Mesothelial cell of epicardium (in vitro differentiated cells): ENCODE results near the gene ZNF488. TPM values are rescaled to one million over a fixed set of nuclear protein-coding genes. Genes with fewer than 3 reads are reported as not detected.

Experiments
- DNase-seq, 2 experiments: peaks; one replicate each; pipeline ENCODE4 v3.0.0; 2021; ENCODE audit warnings: low spot score in 2 of 2; ENCODE audit not compliant: unreplicated experiment in 2 of 2
- H3K27ac Mint-ChIP-seq: 2 replicates; pipeline ENCODE4 v1.8.0; 2021; ENCODE audit warnings: mixed read lengths
- H3K27me3 Mint-ChIP-seq: 2 replicates; pipeline ENCODE4 v1.8.0; 2021; ENCODE audit warnings: low read depth, mixed read lengths
- H3K36me3 Mint-ChIP-seq: 2 replicates; pipeline ENCODE4 v1.8.0; 2021; ENCODE audit warnings: mixed read lengths
- H3K4me1 Mint-ChIP-seq: 2 replicates; pipeline ENCODE4 v1.8.0; 2021; ENCODE audit warnings: mixed read lengths
- H3K4me3 Mint-ChIP-seq: 2 replicates; pipeline ENCODE4 v1.8.0; 2021; ENCODE audit warnings: mild to moderate bottlenecking, moderate library complexity, mixed read lengths
- H3K9me3 Mint-ChIP-seq: 2 replicates; pipeline ENCODE4 v1.8.0; 2021; ENCODE audit warnings: mixed read lengths
- CTCF ChIP-seq: fragments of 200-600 bp; sonication (generic); IDR thresholded peaks from one replicate; pipeline ENCODE4 v1.5.0; 2021; ENCODE audit warnings: antibody characterized with exemption; ENCODE audit not compliant: unreplicated experiment
- total RNA-seq: library from RNA; stranded (reverse); gene quantifications from 3 replicates; pipeline ENCODE4 v1.2.1, GENCODE V29; 2021

The ZNF488 gene
- total RNA-seq, 1 donor from 2014 or later = 0.96 TPM

- peaks cover 3% of the 10 kb centered on the region for H3K4me1 Mint-ChIP-seq
- no peaks in the 10 kb centered on the region for H3K36me3 Mint-ChIP-seq
- H3K27ac Mint-ChIP-seq = no peak overlapping the region
- no peaks in the 10 kb centered on the region for H3K9me3 Mint-ChIP-seq
- TF ChIP-seq CTCF = no peak
- H3K27me3 Mint-ChIP-seq = peaks cover 38% of the 10 kb centered on the region
- H3K4me3 Mint-ChIP-seq = no peak overlapping the region
- no peak for DNase-seq
These were observed 52.6 kb downstream of the ZNF488 start for GRCh38 chr10:47331491-47331890.

- no peak overlapping the region for H3K27ac Mint-ChIP-seq
- H3K9me3 Mint-ChIP-seq = no peaks in the 10 kb centered on the region
- no peak for DNase-seq
- H3K36me3 Mint-ChIP-seq = no peaks in the 10 kb centered on the region
- TF ChIP-seq CTCF = no peak
- peaks cover 32% of the 10 kb centered on the region for H3K27me3 Mint-ChIP-seq
- no peak overlapping the region for H3K4me3 Mint-ChIP-seq
- H3K4me1 Mint-ChIP-seq = peaks cover 3% of the 10 kb centered on the region
These were observed 53.3 kb downstream of the ZNF488 start for GRCh38 chr10:47330804-47331203.

DNA sequence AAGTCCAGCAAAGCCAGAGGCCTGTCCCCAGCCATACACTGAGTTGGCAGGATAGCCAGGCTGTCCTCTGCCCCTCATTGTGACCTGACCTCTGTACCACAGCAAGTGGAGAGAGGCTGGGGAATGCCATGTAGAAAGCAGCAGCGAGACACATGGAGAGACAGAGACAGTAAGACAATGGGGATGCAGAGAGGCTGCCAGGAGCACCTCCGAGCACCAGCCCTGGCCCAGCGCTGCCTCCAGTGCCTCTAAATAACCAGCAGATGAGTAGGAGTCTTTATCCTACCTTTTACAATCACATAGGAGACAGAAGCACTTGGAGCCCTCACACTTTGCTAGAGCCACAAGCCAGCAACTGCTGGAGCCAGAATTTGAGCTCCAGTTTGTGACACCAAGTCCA lies 53.7 kb downstream of the ZNF488 start:
- H3K27ac Mint-ChIP-seq = no peak overlapping the region
- no peaks in the 10 kb centered on the region for H3K36me3 Mint-ChIP-seq
- no peak overlapping the region for H3K4me3 Mint-ChIP-seq
- no peaks in the 10 kb centered on the region for H3K9me3 Mint-ChIP-seq
- TF ChIP-seq CTCF = no peak
- peaks cover 30% of the 10 kb centered on the region for H3K27me3 Mint-ChIP-seq
- H3K4me1 Mint-ChIP-seq = peaks cover 3% of the 10 kb centered on the region
- DNase-seq = no peak

DNA sequence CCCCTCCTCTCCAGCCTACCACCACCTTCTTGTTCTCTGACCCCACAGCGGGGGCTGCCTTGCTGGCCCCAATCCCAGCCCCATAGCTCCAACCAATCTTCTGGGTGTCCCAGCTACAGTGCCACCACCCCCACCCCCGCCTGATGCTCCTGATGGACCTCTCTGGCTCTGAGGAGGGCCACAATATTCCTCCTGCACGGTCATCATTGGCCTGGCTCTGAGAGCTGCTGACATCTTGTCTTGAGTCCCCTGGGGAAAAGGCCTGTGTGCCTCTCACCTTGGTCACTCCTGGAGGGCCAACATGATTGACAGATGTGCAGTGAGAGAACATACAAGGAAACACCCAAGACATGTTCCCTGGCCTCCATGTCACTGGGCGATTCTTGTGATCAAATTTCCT lies 54.2 kb downstream of the ZNF488 start:
- Mint-ChIP-seq H3K27me3 (peaks cover 29% of the 10 kb centered on the region), H3K9me3 (no peaks in the 10 kb centered on the region), H3K4me1 (peaks cover 3% of the 10 kb centered on the region), H3K27ac (no peak overlapping the region), H3K36me3 (no peaks in the 10 kb centered on the region), H3K4me3 (no peak overlapping the region)
- no peak for TF ChIP-seq CTCF
- no peak for DNase-seq

DNA sequence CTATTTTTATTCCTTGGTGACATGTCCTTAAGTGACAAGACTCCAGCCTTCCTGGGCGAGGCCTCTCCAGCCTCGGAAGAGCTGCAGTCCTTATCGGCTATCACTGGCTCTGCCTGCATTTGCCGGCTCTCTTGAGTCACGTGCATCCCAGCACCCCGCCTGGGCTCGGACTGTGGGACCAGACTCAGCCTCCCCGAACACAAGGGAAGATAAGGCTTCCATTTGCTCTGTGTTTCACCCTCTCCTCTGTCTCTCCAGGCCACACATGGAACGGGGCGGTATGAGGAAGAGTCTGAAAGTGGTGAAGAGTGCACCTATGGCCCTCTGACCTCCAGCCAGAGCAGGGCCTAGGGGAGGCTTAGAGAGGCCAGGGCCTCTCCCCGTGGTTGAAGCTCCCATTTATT lies 57.2 kb downstream of the ZNF488 start:
- no peaks in the 10 kb centered on the region for H3K9me3 Mint-ChIP-seq
- no peak for DNase-seq
- H3K27me3 Mint-ChIP-seq = peaks cover 23% of the 10 kb centered on the region
- no peak overlapping the region for H3K27ac Mint-ChIP-seq
- peaks cover 19% of the 10 kb centered on the region for H3K4me1 Mint-ChIP-seq
- no peaks in the 10 kb centered on the region for H3K36me3 Mint-ChIP-seq
- no peak for TF ChIP-seq CTCF
- no peak overlapping the region for H3K4me3 Mint-ChIP-seq

- Mint-ChIP-seq H3K27ac (no peak overlapping the region), H3K36me3 (no peaks in the 10 kb centered on the region), H3K4me1 (peaks cover 16% of the 10 kb centered on the region), H3K9me3 (no peaks in the 10 kb centered on the region), H3K27me3 (peaks cover 28% of the 10 kb centered on the region), H3K4me3 (no peak overlapping the region)
- TF ChIP-seq CTCF = no peak
- no peak for DNase-seq
These were observed 57.7 kb downstream of the ZNF488 start for GRCh38 chr10:47326306-47326926.
